Middle frontal gyrus (tissue), 1 donor: ENCODE measurements around the gene RNF213.
"Not testable (repeated sequence)": the region's sequence is repeated elsewhere in the genome, so short reads cannot be mapped to it uniquely, and the experiment has no call there.

Experiments
- DNase-seq: peaks from one replicate; pipeline ENCODE4 v3.0.0-alpha.2; 2015; ENCODE audit warnings: low spot score; ENCODE audit errors: extremely low spot score

RNF213 gene

GRCh38 chr17:80223838-80224497 lies 36.7 kb upstream of the RNF213 start:
- no peak for DNase-seq

GRCh38 chr17:80224683-80225082 lies 36.0 kb upstream of the RNF213 start:
- DNase-seq = no peak

DNA sequence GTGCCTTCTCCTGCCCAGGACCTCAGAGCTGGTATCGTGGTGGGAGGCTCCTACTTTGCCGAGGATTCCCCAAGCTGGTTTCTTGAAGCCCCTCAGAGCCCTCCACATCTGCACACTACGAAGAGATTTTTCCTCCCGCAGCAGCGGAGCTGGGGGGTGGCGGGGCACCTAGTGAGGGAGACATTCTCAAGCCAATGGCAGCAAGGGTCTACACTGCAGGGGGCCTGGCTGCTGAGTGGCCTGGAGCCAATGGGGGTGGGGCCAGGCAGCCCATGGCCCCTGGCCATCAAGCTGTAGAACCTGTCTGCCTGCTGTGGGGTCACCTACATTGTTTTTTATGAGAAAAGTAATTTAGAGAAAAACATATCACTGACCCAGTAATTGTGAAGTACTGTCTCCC lies 35.4 kb upstream of the RNF213 start:
- no peak for DNase-seq

DNA sequence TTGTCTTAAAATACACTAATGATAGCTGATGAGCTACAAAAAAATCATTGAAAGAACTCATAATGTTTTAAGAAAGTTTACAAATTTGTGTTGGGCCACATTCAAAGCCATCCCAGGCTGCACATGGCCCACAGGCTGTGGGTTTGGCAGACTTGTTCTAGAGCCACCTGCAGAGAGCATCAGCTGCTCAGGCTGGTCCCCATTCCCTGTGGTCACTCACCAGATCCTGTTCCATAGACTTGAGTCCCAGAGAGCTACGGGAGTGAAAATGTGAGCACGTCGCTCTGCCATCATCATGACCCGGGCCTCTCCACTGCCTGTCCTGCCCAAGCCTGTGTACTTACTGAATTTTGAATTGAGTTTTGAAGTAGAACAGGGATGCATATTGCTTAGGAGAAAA lies 33.5 kb upstream of the RNF213 start:
- DNase-seq = no peak

DNA sequence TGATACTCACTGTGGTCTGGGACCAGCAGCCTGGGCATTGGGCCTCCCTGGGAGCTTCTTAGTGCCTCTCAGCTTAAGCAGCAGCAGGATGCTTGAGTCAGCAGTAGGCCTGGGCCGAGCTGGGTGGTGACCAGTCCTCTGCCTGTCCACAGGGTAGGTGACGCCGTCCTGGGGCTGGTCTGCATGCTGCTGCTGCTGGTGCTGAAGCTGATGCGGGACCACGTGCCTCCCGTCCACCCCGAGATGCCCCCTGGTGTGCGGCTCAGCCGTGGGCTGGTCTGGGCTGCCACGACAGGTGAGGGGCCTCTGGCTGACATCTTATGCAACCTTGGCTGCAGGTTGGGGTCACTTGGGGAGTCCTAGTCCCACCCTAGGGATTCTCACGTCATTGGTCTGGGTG lies 33.0 kb upstream of the RNF213 start:
- no peak for DNase-seq

- no peak for DNase-seq
These were observed 32.2 kb upstream of the RNF213 start for GRCh38 chr17:80228477-80228876.

DNA sequence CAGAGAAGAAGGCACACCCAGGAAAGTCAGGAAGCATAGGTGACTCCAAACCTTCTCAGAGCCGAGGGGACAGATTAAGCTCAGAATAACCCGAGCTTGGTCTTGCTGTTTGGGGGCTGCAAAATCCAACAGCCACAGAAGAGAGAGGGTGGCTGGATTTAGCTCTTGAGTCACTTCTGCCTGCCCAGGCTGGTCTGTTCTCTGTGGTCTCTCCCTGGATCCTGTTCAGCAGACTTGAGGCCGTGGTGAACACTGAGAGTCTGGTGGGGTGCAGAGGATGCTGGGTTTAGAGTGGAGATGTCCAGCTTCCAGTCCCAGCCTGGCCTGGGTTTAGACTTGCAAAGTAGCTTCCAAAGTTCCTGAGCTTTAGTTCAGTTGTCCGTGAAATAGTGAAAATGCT lies 31.6 kb upstream of the RNF213 start:
- no peak for DNase-seq

GRCh38 chr17:80232438-80232837 lies 28.2 kb upstream of the RNF213 start:
- DNase-seq = no peak

DNA sequence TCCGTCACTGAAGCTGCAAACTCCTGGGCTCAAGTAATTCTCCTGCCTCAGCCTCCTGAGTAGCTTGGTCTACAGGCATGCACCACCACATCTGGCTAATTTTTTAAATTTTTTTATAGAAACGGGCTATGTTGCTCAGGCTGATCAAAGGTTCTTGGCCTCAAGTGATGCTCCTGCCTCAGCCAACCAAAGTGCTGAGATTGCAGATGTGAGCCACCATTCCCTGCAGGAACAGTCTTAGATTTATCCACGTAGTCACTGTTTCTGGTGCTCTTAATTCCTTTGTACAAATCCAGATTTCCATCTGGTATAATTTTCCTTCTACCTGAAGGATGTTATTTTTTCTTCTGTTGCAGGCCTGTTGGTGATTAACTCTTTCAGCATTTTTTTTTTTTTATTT lies 27.4 kb upstream of the RNF213 start:
- no peak for DNase-seq

DNA sequence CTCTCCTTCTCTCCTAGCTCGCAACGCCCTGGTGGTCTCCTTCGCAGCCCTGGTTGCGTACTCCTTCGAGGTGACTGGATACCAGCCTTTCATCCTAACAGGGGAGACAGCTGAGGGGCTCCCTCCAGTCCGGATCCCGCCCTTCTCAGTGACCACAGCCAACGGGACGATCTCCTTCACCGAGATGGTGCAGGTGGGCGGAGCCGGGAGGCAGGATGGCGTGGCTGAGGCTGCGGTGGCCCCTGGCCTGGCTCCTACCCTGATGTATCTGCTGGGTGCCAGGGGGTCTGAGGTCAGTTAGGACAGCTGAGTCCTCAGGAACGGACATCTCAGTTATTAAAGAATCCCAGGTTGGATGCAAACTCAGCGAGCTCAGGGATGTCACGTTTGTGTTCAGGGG lies 23.7 kb upstream of the RNF213 start:
- no peak for DNase-seq

DNA sequence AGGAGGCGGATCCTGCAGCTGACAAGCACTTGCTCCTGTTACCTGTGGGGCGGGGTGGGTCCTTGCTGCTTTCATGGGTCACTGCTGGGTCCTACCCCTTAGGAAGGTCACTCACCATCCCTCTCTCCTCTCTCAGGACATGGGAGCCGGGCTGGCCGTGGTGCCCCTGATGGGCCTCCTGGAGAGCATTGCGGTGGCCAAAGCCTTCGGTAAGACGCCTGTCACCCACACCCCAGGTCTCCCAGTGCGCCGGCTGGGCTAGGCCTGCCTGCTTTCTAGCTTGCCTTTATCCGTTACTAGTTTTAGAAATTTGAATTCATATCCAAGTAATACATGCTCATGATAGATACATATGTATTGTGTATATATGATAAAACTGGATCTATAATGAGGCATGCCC lies 23.3 kb upstream of the RNF213 start:
- no peak for DNase-seq

DNA sequence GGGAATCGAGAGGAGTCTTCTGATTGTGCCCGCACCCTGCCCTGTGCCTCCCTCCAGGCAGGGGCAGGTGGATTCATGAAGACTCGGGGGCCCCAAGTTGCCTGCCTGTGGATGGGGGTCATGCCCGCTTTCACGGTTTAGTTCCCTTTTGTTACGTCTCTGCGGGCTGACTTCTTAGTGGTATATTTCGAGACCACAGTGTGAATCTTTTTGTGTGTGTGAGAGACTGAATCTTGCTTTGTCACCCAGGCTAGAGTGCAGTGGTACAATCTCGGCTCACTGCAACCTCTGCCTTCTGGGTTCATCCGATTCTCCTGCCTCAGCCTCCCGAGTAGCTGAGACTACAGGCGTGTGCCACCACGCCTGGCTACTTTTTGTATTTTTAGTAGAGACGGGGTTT lies 18.1 kb upstream of the RNF213 start:
- no peak for DNase-seq

DNA sequence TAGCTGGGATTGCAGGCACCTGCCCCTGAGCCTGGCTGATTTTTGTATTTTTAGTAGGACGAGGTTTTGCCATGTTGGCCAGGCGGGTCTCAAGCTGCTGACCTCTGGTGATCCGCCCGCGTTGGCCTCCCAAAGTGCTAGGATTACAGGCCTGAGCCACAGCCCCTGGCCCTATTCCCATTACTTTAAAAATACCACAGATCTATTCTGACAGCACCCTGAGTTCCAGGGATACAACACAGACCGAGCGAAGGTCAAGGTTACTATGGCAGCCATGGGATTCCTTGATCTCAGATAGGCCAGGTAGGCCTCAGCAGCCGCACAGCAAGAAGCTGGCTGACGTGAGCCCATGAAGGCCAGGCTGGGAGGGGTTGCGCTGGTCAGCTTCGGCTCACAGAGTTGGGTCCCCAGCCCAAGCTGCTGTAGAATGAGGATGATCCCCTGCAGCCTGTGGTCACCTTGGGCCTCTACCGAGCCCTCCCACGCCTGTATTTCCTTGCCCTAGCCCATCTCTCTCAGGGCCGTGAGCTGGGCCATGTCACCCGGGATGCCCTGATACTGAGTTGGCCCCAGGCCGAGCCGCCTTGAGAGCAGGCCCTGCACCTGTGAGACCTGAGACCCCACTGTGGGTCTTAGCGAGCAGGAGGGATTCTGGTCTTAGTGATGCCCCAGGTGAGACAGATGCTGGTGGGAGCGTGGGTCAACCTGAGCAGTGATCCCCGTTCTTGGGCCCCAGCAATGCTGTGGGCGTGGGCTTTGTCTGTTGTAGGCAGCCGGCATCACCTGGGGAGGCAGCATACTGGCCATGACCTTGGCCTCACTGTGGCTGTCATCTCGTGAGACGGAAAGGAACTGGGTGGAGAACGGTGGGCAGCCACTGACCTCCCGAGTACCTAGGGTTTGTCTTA lies 16.9 kb upstream of the RNF213 start:
- no peak for DNase-seq

GRCh38 chr17:80244448-80244847 lies 16.2 kb upstream of the RNF213 start:
- DNase-seq = not testable (repeated sequence)

DNA sequence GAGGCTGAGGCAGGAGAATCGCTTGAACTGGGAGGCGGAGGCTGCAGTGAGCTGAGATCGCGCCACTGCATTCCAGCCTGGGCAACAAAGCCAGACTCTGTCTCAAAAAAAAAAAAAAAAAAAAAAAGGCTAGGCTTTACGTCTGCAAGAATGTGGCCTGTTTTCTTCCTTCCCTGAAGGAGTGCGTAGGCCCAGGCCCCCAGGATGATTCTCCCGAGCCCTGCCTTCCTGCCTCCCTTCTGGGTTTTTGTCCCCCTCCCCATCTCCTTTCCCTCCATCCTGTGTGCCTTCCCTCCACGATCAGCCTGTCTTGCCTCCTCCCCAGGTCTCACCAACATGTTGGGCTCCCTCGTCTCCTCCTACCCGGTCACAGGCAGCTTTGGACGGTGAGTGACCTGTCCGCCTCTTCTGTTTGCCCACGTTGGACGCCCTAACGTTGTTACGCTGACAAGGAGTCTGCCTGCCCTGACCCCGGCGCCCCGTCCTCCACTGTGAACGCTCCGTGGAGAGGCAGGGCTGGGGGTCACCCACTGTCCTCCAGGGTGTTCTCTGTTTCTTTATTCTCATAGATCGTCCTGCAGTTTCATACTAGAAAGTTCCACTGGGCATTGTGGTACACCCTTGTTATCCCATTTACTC lies 15.7 kb upstream of the RNF213 start:
- DNase-seq = no peak

DNA sequence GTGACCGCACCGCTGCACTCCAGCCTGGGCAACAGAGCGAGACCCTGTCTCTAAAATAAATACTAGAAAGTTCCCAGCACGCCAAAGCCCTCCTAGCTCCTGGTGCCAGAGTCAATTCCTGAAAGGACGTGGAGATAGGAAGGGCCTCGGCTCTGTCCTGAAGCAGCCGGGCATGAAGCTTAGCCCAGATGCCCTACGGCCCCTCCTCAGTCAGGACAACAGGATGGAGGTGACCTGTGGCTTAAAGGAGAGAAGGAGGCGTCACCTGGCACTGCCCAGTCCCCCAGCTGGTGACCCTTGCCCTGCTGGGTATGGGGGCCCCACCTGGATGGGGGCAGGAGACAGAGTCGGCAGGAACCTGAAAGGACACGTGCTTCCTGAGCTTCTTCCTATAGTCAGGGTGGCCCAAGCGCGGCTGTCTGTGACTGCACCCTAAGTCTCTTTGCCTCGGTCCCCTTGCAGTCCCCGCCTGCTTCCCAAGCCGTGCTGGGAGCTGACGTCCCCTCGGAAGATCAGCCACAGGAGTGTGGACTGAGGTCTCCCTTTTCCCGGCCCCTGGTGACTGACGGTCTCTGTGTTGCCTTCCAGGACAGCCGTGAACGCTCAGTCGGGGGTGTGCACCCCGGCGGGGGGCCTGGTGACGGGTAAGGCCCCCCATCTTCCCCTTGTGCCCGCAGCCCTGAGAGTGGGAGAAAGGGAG lies 14.9 kb upstream of the RNF213 start:
- DNase-seq = no peak

- DNase-seq = no peak
These were observed 14.4 kb upstream of the RNF213 start for GRCh38 chr17:80246266-80246681.

GRCh38 chr17:80246726-80247125 lies 13.9 kb upstream of the RNF213 start:
- DNase-seq = no peak

DNA sequence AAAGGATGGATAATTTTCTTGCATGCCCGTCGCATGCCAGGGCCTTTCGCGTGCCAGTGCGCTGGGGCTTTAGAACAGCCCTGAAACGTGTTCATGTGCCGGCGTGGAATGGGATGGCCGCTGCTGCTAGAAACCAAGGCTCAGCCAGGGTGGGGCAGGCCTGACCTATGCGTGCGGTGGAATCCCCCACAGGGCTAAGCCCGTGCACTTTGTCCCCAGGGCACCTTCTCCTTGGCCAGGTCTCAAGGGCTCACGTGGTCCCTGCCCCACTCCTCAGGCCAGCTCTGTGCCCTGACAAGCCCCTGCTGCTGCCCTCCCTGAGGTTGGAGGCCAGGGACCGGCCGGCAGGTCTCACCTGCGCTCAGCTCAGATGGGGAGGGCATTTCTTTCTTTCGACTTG lies 13.1 kb upstream of the RNF213 start:
- DNase-seq = no peak

GRCh38 chr17:80248001-80248893 lies 12.4 kb upstream of the RNF213 start:
- no peak for DNase-seq
